Measurements from ENCODE around the gene ARID3C. TPM values are rescaled to one million over a fixed set of nuclear protein-coding genes. Genes with fewer than 3 reads are reported as not detected.

ARID3C gene
- polyA plus RNA-seq, 4 donors: 0.03 to 0.04 TPM; not detected in 2

DNA sequence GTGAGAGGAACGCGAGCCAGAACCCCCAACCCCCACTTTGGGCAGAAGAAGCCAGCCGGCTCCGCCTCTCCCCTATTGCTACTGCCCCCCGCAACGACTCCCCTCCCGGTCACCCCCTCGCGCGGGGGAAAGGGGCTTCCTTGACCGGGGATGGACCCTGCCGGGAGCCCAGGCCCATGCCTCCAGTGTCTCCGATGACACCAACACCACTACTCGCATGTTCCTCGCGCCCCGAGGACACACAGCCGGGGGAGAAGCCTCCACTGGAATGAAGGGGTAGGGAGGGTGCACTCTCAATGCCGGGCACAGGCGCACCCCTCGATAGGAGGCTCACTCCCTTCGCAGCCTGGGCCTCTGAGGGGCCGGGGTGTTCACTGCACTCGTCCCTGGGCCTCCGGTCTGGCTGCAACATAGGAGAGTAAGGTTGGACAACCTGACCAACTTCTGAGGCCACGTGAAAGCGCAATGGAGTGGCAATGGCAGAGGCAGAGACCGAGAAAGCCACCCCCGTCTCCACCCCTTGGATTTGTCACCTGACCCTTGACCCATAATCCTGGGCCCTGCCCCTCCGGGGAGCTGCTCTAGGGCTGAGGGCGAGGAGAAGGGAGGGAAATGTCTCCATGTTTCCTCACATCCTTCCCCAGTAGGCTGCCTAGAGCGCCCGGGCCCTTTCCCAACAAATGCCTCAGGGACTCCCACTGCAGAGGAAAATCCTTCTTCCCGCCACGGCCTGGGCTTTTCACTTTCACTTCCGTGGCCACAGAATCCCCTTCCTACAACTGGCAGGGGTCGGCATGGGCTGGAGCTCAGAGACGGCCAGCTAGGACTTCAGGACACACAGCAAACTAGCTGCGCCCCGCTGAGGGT is 38.3 kb downstream of the ARID3C start:
- WGBS, 3 donors: 4 to 15% (median 8%) methylated on average over 39 to 40 of the region's 40 CpGs
- peak; percentile 51 to 76 for DNase-seq
- no peak for FAIRE-seq
- peak overlapping the region in 2 of 3 donors; percentile 18 to 47 for H3K4me3 ChIP-seq (ENCODE audit: low read depth in 1 of 3, low read length in 3 of 3)
- no peak overlapping the region for H3K27ac ChIP-seq (ENCODE audit: low read depth in 1 of 3, low read length in 2 of 3)
- H3K27me3 ChIP-seq (ENCODE audit: control insufficient read depth in 3 of 3, insufficient read depth in 3 of 3, low read length in 3 of 3): peaks cover 9 to 85% (median 35%) of the 10 kb centered on the region in 3 donors
- no peaks in the 10 kb centered on the region for H3K36me3 ChIP-seq (ENCODE audit: control insufficient read depth in 3 of 3, insufficient read depth in 2 of 3, low read depth in 1 of 3, low read length in 3 of 3)
- no peaks in the 10 kb centered on the region for H3K9me3 ChIP-seq (ENCODE audit: control insufficient read depth in 2 of 2, insufficient read depth in 1 of 2, low read depth in 1 of 2, low read length in 1 of 2)
- peaks cover 5 to 28% (median 8%) of the 10 kb centered on the region in 3 donors for H3K4me1 ChIP-seq (ENCODE audit: control insufficient read depth in 3 of 3, insufficient read depth in 2 of 3, low read depth in 1 of 3, low read length in 2 of 3)

DNA sequence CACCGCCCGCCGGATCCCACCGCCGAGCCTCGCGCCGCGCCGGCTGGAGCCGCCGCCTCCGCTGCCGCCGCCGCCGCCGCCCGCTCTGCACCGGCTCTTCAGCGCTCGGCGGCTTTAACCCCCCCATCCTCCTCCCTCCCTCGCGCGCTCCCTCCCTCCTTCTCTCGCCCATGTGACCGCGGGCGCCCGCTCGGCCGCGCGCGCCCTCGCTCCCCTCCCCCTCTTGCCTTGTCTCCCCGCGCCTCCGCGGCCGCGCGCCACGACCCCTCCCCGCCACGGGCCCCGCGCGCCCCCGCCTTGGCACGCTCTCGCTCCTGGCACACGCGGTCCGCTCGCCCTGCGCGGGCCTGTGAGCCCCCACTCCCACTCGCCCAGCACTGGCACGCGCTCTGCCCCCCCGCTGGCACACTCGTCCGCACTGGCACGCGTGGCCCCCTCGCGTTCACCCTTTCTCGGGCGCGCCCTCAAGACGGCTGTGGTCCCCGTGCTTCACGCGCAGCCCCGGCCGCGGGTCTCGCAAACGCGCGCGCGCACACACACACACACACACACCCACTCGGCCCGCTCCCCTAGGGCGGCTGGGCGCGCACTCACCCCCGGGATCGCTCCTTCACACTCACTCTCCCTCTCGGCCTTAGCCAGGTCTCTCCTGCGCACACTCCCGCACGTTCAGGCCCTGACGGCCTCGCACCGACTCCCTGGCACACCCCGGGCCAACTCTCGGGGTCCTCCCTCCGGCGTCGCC is 39.1 kb downstream of the ARID3C start, which contains the start of gene CNTFR:
TSS of gene CNTFR (minus strand) at position 89 of the 745 bp plus-strand sequence. CDS start 20,743 bp downstream, outside the sequence.
- no peaks in the 10 kb centered on the region for H3K36me3 ChIP-seq (ENCODE audit: control insufficient read depth in 3 of 3, insufficient read depth in 2 of 3, low read depth in 1 of 3, low read length in 3 of 3)
- H3K27ac ChIP-seq (ENCODE audit: low read depth in 1 of 3, low read length in 2 of 3): no peak within 1 kb of the TSS
- H3K4me1 ChIP-seq (ENCODE audit: control insufficient read depth in 3 of 3, insufficient read depth in 2 of 3, low read depth in 1 of 3, low read length in 2 of 3): peaks cover 5 to 28% (median 8%) of the 10 kb centered on the region in 3 donors
- DNase-seq (peak in 1 of 2 donors; percentile 55), FAIRE-seq (no peak)
- 1% methylated on average over 45 to 104 of the region's 104 CpGs for WGBS, 3 donors
- H3K4me3 ChIP-seq (ENCODE audit: low read depth in 1 of 3, low read length in 3 of 3): peak within 1 kb of the TSS in 2 of 3 donors; percentile 43 to 55
- H3K9me3 ChIP-seq (ENCODE audit: control insufficient read depth in 2 of 2, insufficient read depth in 1 of 2, low read depth in 1 of 2, low read length in 1 of 2): no peaks in the 10 kb centered on the region
- peaks cover 9 to 93% (median 39%) of the 10 kb centered on the region in 3 donors for H3K27me3 ChIP-seq (ENCODE audit: control insufficient read depth in 3 of 3, insufficient read depth in 3 of 3, low read length in 3 of 3)

- Histone ChIP-seq H3K27ac (ENCODE audit: low read depth in 1 of 3, low read length in 2 of 3) (no peak overlapping the region), H3K27me3 (ENCODE audit: control insufficient read depth in 3 of 3, insufficient read depth in 3 of 3, low read length in 3 of 3) (peaks cover 9 to 93% (median 39%) of the 10 kb centered on the region in 3 donors), H3K4me3 (ENCODE audit: low read depth in 1 of 3, low read length in 3 of 3) (peak overlapping the region in 2 of 3 donors; percentile 43 to 55), H3K9me3 (ENCODE audit: control insufficient read depth in 2 of 2, insufficient read depth in 1 of 2, low read depth in 1 of 2, low read length in 1 of 2) (no peaks in the 10 kb centered on the region), H3K36me3 (ENCODE audit: control insufficient read depth in 3 of 3, insufficient read depth in 2 of 3, low read depth in 1 of 3, low read length in 3 of 3) (no peaks in the 10 kb centered on the region), H3K4me1 (ENCODE audit: control insufficient read depth in 3 of 3, insufficient read depth in 2 of 3, low read depth in 1 of 3, low read length in 2 of 3) (peaks cover 5 to 28% (median 8%) of the 10 kb centered on the region in 3 donors)
- DNase-seq (peak in 1 of 2 donors; percentile 32), FAIRE-seq (no peak)
- 2 to 4% (median 3%) methylated on average over 54 to 86 of the region's 86 CpGs for WGBS, 3 donors
Measured at GRCh38 chr9:34588671-34589635, 39.9 kb downstream of the ARID3C start.

- Histone ChIP-seq H3K4me1 (ENCODE audit: control insufficient read depth in 3 of 3, insufficient read depth in 2 of 3, low read depth in 1 of 3, low read length in 2 of 3) (peaks cover 3 to 28% (median 8%) of the 10 kb centered on the region in 3 donors), H3K36me3 (ENCODE audit: control insufficient read depth in 3 of 3, insufficient read depth in 2 of 3, low read depth in 1 of 3, low read length in 3 of 3) (no peaks in the 10 kb centered on the region), H3K27ac (ENCODE audit: low read depth in 1 of 3, low read length in 2 of 3) (no peak overlapping the region), H3K4me3 (ENCODE audit: low read depth in 1 of 3, low read length in 3 of 3) (no peak overlapping the region), H3K27me3 (ENCODE audit: control insufficient read depth in 3 of 3, insufficient read depth in 3 of 3, low read length in 3 of 3) (peaks cover 9 to 88% (median 34%) of the 10 kb centered on the region in 3 donors), H3K9me3 (ENCODE audit: control insufficient read depth in 2 of 2, insufficient read depth in 1 of 2, low read depth in 1 of 2, low read length in 1 of 2) (no peaks in the 10 kb centered on the region)
- DNase-seq (no peak), FAIRE-seq (no peak)
- WGBS, 3 donors: 42 to 57% (median 50%) methylated on average over 2 of the region's 2 CpGs
Measured at GRCh38 chr9:34587271-34587670, 41.6 kb downstream of the ARID3C start.

GRCh38 chr9:34585946-34586669 is 42.8 kb downstream of the ARID3C start:
- FAIRE-seq (no peak), DNase-seq (no peak)
- Histone ChIP-seq H3K4me1 (ENCODE audit: control insufficient read depth in 3 of 3, insufficient read depth in 2 of 3, low read depth in 1 of 3, low read length in 2 of 3) (peaks cover 3 to 18% (median 5%) of the 10 kb centered on the region in 3 donors), H3K9me3 (ENCODE audit: control insufficient read depth in 2 of 2, insufficient read depth in 1 of 2, low read depth in 1 of 2, low read length in 1 of 2) (no peaks in the 10 kb centered on the region), H3K27me3 (ENCODE audit: control insufficient read depth in 3 of 3, insufficient read depth in 3 of 3, low read length in 3 of 3) (peaks cover 9 to 84% (median 31%) of the 10 kb centered on the region in 3 donors), H3K36me3 (ENCODE audit: control insufficient read depth in 3 of 3, insufficient read depth in 2 of 3, low read depth in 1 of 3, low read length in 3 of 3) (no peaks in the 10 kb centered on the region), H3K27ac (ENCODE audit: low read depth in 1 of 3, low read length in 2 of 3) (no peak overlapping the region), H3K4me3 (ENCODE audit: low read depth in 1 of 3, low read length in 3 of 3) (no peak overlapping the region)
- 13 to 31% (median 17%) methylated on average over 11 of the region's 11 CpGs for WGBS, 3 donors

- peaks cover 0 to 8% (median 0%) of the 10 kb centered on the region in 3 donors for H3K4me1 ChIP-seq (ENCODE audit: control insufficient read depth in 3 of 3, insufficient read depth in 2 of 3, low read depth in 1 of 3, low read length in 2 of 3)
- FAIRE-seq: no peak
- H3K4me3 ChIP-seq (ENCODE audit: low read depth in 1 of 3, low read length in 3 of 3): no peak overlapping the region
- peaks cover 10 to 84% (median 31%) of the 10 kb centered on the region in 3 donors for H3K27me3 ChIP-seq (ENCODE audit: control insufficient read depth in 3 of 3, insufficient read depth in 3 of 3, low read length in 3 of 3)
- H3K9me3 ChIP-seq (ENCODE audit: control insufficient read depth in 2 of 2, insufficient read depth in 1 of 2, low read depth in 1 of 2, low read length in 1 of 2): no peaks in the 10 kb centered on the region
- DNase-seq: no peak
- no peak overlapping the region for H3K27ac ChIP-seq (ENCODE audit: low read depth in 1 of 3, low read length in 2 of 3)
- no peaks in the 10 kb centered on the region for H3K36me3 ChIP-seq (ENCODE audit: control insufficient read depth in 3 of 3, insufficient read depth in 2 of 3, low read depth in 1 of 3, low read length in 3 of 3)
- WGBS, 3 donors: 58 to 74% (median 63%) methylated on average over 5 of the region's 5 CpGs
Measured at GRCh38 chr9:34584970-34585369, 43.9 kb downstream of the ARID3C start.

DNA sequence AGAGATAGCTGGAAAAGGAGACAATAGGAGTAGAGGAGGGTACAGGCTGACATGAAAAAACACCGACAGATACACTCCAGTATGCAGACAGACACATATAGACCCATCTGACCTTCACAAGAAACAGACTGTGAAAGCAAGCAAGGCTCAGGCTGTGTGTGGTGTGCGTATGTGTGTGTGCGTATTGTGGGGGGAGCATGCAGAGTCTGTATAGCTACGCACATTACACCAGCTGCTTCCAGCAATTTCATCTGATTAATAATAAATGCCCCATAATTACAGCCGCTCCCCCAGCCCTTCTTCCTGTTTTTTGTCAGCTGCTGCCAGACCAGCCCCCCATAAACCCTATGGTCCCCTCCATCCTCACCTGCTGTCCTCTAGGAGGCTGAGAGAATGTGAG is 46.1 kb downstream of the ARID3C start:
- DNase-seq: no peak
- 87 to 92% (median 88%) methylated on average over 5 of the region's 5 CpGs for WGBS, 3 donors
- Histone ChIP-seq H3K9me3 (ENCODE audit: control insufficient read depth in 2 of 2, insufficient read depth in 1 of 2, low read depth in 1 of 2, low read length in 1 of 2) (no peaks in the 10 kb centered on the region), H3K27me3 (ENCODE audit: control insufficient read depth in 3 of 3, insufficient read depth in 3 of 3, low read length in 3 of 3) (peaks cover 9 to 85% (median 29%) of the 10 kb centered on the region in 3 donors), H3K27ac (ENCODE audit: low read depth in 1 of 3, low read length in 2 of 3) (no peak overlapping the region), H3K36me3 (ENCODE audit: control insufficient read depth in 3 of 3, insufficient read depth in 2 of 3, low read depth in 1 of 3, low read length in 3 of 3) (no peaks in the 10 kb centered on the region), H3K4me1 (ENCODE audit: control insufficient read depth in 3 of 3, insufficient read depth in 2 of 3, low read depth in 1 of 3, low read length in 2 of 3) (peaks cover 0 to 8% (median 0%) of the 10 kb centered on the region in 3 donors), H3K4me3 (ENCODE audit: low read depth in 1 of 3, low read length in 3 of 3) (no peak overlapping the region)
- no peak for FAIRE-seq
